Tibial nerve (tissue), 4 donors: Measurements from ENCODE around the gene TMPRSS11E. TPM values are rescaled to one million over a fixed set of nuclear protein-coding genes. Genes with fewer than 3 reads are reported as not detected.

Experiments
- DNase-seq, 2 donors: peaks; one replicate each; pipeline ENCODE4 v3.0.0-alpha.2; 2019; ENCODE audit warnings: low spot score in 2 of 2
- H3K27ac ChIP-seq, 4 donors: fragments of 200-600 bp; sonication (generic) in 3 of 4; one replicate each; pipeline ENCODE4 v1.5.1; 2017 to 2019; ENCODE audit warnings: mild to moderate bottlenecking in 1 of 4
- H3K27me3 ChIP-seq, 2 donors: fragments of 200-600 bp; sonication (generic) in 1 of 2; one replicate each; pipeline versions ENCODE4 v1.5.1 to v1.6.0; 2017 to 2019
- H3K36me3 ChIP-seq, 3 donors: fragments of 200-600 bp; sonication (generic); one replicate each; pipeline ENCODE4 v1.5.1; 2018 to 2019
- H3K4me1 ChIP-seq, 4 donors: fragments of 200-600 bp; sonication (generic) in 3 of 4; one replicate each; pipeline ENCODE4 v1.5.1; 2017 to 2019
- H3K4me3 ChIP-seq, 4 donors: fragments of 200-600 bp; sonication (generic) in 3 of 4; one replicate each; pipeline ENCODE4 v1.5.1; 2017 to 2019; ENCODE audit warnings: mild to moderate bottlenecking in 1 of 4, moderate library complexity in 1 of 4
- H3K9me3 ChIP-seq, 4 donors: fragments of 200-600 bp; sonication (generic) in 3 of 4; one replicate each; pipeline ENCODE4 v1.5.1; 2017 to 2019
- EP300 ChIP-seq, 2 donors: sonication (generic); formaldehyde crosslinking; IDR thresholded peaks; one replicate each; pipeline ENCODE4 v1.6.1; 2017; ENCODE audit warnings: antibody characterized with exemption in 2 of 2, mild to moderate bottlenecking in 1 of 2
- POLR2A ChIP-seq, 2 donors: fragments of 450-650 bp; IDR thresholded peaks; one replicate each; pipeline ENCODE4 v1.6.1; 2017; ENCODE audit warnings: antibody characterized with exemption in 2 of 2, mild to moderate bottlenecking in 2 of 2, moderate library complexity in 2 of 2
- WGBS, 2 donors: methylation state at CpG; one replicate each; pipeline ENCODE4 v1.1.5; 2018; 5-methylcytosine and 5-hydroxymethylcytosine counted together
- total RNA-seq, 4 donors: library from RNA; depleted of rRNA; stranded (reverse); fragments of >200 nt; gene quantifications; one replicate each; pipeline ENCODE4 v1.1.0, GENCODE V29; 2016
- TF ChIP-seq, protein P1 (sequence below), 5 experiments: fragments of 200-600 bp in 3 of 5; fragments of 450-650 bp in 2 of 5; sonication (generic) in 3 of 5; IDR thresholded peaks; one replicate each; pipeline ENCODE4 v1.5.1; 2016 to 2019; ENCODE audit warnings: antibody characterized with exemption in 5 of 5, mild to moderate bottlenecking in 3 of 5, moderate library complexity in 2 of 5

TMPRSS11E gene
- total RNA-seq, 4 donors from 2014 or later = not detected

DNA sequence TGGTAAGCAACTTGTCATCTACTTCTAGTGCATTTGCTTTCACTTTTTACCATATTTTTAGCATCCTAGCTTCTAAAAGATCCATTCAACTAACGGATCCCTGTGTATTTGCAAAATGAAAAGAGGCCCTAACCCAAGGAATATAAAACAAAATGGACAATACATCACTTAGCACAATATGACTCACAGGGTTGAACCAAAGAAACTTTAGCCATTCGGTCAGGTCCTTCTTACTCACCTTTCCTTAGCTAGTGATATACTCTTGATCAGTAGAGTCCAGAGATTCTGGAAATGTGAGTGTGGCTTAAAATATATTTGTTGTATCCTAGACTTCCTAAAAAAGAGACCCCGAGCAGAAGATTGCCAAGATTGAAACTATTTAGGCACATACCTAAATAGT lies 19.5 kb downstream of the TMPRSS11E start:
- Histone ChIP-seq H3K36me3 (no peaks in the 10 kb centered on the region), H3K4me3 (no peak overlapping the region), H3K27me3 (no peaks in the 10 kb centered on the region), H3K4me1 (no peaks in the 10 kb centered on the region), H3K27ac (no peak overlapping the region), H3K9me3 (no peaks in the 10 kb centered on the region)
- TF ChIP-seq EP300 (IDR thresholded peaks at IDR 0.05) (no peak), POLR2A (IDR thresholded peaks at IDR 0.05) (no peak)
- DNase-seq = no peak
- 74 to 75% methylated on average over 3 of the region's 3 CpGs for WGBS, 2 donors

DNA sequence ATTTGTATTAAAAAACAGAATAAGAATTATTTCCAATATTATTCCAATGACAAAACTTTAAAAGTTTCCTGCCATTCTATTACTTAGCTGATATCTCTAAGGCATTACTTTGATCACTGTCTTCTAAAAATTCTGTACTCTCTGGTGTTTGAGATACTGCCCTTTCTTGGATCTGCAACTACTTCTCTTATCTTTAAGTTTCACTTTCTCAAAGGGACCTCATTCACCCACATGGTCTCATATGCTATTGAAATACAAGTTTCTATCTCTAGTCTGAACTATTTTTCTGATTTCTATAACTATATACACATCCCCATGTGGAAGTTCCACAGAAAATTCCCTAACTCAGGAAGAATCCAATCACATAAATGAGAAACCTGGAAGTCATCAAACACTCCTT lies 22.2 kb downstream of the TMPRSS11E start:
- Histone ChIP-seq H3K27ac (no peak overlapping the region), H3K9me3 (no peaks in the 10 kb centered on the region), H3K27me3 (no peaks in the 10 kb centered on the region), H3K4me1 (no peaks in the 10 kb centered on the region), H3K36me3 (no peaks in the 10 kb centered on the region), H3K4me3 (no peak overlapping the region)
- DNase-seq = no peak
- TF ChIP-seq POLR2A (IDR thresholded peaks at IDR 0.05) (no peak), EP300 (IDR thresholded peaks at IDR 0.05) (no peak)
- TF ChIP-seq, protein P1, sequence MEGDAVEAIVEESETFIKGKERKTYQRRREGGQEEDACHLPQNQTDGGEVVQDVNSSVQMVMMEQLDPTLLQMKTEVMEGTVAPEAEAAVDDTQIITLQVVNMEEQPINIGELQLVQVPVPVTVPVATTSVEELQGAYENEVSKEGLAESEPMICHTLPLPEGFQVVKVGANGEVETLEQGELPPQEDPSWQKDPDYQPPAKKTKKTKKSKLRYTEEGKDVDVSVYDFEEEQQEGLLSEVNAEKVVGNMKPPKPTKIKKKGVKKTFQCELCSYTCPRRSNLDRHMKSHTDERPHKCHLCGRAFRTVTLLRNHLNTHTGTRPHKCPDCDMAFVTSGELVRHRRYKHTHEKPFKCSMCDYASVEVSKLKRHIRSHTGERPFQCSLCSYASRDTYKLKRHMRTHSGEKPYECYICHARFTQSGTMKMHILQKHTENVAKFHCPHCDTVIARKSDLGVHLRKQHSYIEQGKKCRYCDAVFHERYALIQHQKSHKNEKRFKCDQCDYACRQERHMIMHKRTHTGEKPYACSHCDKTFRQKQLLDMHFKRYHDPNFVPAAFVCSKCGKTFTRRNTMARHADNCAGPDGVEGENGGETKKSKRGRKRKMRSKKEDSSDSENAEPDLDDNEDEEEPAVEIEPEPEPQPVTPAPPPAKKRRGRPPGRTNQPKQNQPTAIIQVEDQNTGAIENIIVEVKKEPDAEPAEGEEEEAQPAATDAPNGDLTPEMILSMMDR (IDR thresholded peaks at IDR 0.05) = no peak

DNA sequence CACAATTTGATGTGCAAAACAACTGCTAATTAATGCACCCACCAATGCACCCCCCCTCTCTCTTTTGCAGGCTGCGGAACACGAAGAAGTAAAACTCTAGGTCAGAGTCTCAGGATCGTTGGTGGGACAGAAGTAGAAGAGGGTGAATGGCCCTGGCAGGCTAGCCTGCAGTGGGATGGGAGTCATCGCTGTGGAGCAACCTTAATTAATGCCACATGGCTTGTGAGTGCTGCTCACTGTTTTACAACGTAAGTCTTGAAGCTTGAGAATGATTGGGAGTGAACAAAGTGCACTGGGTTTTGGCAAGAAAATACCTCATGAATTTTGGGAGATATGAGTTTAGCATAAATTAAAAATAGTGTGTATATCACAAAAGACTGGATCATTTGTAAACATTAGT lies 28.9 kb downstream of the TMPRSS11E start:
- DNase-seq = no peak
- Histone ChIP-seq H3K27me3 (no peaks in the 10 kb centered on the region), H3K9me3 (no peaks in the 10 kb centered on the region), H3K4me3 (no peak overlapping the region), H3K27ac (no peak overlapping the region), H3K36me3 (no peaks in the 10 kb centered on the region), H3K4me1 (no peaks in the 10 kb centered on the region)
- 41 to 44% methylated on average over 5 of the region's 5 CpGs for WGBS, 2 donors
- TF ChIP-seq POLR2A (IDR thresholded peaks at IDR 0.05) (no peak), EP300 (IDR thresholded peaks at IDR 0.05) (no peak)
- TF ChIP-seq, protein P1 (IDR thresholded peaks at IDR 0.05) = no peak

DNA sequence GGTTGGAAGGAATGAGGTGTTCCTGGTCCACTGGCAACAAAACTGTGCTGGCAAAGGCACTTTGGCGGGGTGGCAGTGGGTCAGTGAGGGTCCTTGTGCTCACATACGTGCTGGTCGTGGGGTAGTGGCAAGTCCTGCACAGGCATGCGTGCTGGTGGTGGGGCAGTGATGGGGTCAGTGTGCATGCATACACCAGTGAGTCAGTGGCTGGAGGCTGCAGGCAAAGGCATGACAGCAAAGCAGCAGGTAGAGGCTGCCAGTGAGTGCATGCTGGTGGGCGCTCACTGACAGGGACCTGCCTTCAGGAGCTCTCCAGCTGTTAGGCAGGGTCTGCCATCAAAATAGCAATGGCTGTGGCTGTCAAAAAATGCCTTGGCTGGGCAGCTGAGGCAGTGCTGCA lies 42.1 kb downstream of the TMPRSS11E start:
- H3K36me3 ChIP-seq = no peaks in the 10 kb centered on the region

DNA sequence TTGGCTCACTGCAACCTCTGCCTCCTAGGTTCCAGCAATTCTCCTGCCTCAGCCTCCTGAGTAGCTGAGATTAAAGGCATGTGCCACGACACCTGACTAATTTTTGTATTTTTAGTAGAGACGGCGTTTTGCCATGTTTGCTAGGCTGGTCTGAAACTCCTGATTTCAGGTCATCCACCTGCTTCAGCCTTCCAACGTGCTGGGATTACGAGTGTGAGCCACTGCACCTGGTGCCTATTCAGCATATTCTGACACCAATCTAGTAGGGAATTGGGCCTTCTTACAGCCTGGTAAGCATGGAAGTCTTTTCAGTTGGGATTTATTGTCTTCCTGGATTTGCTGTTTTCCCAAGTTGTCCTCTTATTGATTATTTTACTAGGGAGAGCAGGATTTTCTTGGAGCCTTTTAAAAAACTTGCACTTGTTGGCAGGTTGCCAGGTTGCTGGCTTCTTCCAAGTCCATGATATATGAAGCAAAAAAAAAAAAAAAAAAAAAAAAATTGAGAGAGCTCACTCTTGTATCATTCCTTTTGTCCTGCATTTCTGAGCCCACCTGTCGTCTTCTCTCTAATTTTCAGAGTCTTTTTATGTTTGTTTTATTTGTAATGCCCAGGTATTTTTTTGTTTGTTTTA lies 43.7 kb downstream of the TMPRSS11E start:
- H3K4me3 ChIP-seq = no peak overlapping the region
- H3K27ac ChIP-seq = no peak overlapping the region
- 90 to 92% methylated on average over 6 of the region's 6 CpGs for WGBS, 2 donors
- no peaks in the 10 kb centered on the region for H3K9me3 ChIP-seq
- TF ChIP-seq, protein P1 (IDR thresholded peaks at IDR 0.05) = no peak
- TF ChIP-seq POLR2A (IDR thresholded peaks at IDR 0.05) (no peak), EP300 (IDR thresholded peaks at IDR 0.05) (no peak)
- no peaks in the 10 kb centered on the region for H3K4me1 ChIP-seq
- H3K27me3 ChIP-seq = no peaks in the 10 kb centered on the region
- no peaks in the 10 kb centered on the region for H3K36me3 ChIP-seq
- no peak for DNase-seq

More for the DNA sequence above, 42.1 kb downstream of the TMPRSS11E start:
- H3K4me3 ChIP-seq = no peak overlapping the region
- WGBS, 2 donors = 70 to 84% methylated on average over 4 of the region's 5 CpGs
- no peaks in the 10 kb centered on the region for H3K4me1 ChIP-seq
- TF ChIP-seq EP300 (IDR thresholded peaks at IDR 0.05) = no peak
- TF ChIP-seq, protein P1 (IDR thresholded peaks at IDR 0.05) = no peak
- no peak for TF ChIP-seq POLR2A (IDR thresholded peaks at IDR 0.05)
- H3K9me3 ChIP-seq = no peaks in the 10 kb centered on the region
- no peak for DNase-seq
- H3K27me3 ChIP-seq = no peaks in the 10 kb centered on the region
- H3K27ac ChIP-seq = no peak overlapping the region

DNA sequence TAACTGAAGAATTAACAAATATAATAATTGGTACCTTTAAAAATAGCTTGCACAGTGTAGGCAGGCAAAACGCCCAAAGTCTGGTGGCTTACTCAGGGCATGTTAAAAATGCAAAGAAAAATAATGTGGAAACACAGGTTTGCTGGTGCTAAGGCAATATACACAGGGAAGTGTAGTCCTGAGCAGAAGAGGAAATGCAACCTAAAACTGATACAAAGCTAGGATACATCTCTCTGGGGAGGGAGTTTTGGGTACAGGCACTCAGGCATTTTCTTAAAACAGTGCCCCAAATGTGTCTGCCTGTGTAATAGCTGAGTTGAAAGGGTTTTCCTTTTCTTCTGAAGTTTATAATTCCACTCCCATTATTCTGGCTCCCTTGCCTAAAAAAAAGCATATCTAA lies 47.4 kb downstream of the TMPRSS11E start:
- 0 to 5% methylated on average over 1 of the region's 1 CpG for WGBS, 2 donors
- no peak for DNase-seq
- Histone ChIP-seq H3K9me3 (no peaks in the 10 kb centered on the region), H3K36me3 (no peaks in the 10 kb centered on the region), H3K27ac (no peak overlapping the region), H3K27me3 (no peaks in the 10 kb centered on the region), H3K4me3 (no peak overlapping the region), H3K4me1 (no peaks in the 10 kb centered on the region)
- TF ChIP-seq, protein P1 (IDR thresholded peaks at IDR 0.05) = no peak
- TF ChIP-seq POLR2A (IDR thresholded peaks at IDR 0.05) (no peak), EP300 (IDR thresholded peaks at IDR 0.05) (no peak)
